GM18951 (cell line): ENCODE results near the gene BRICD5.
"Not testable (repeated sequence)": the region's sequence is repeated elsewhere in the genome, so short reads cannot be mapped to it uniquely, and the experiment has no call there.

Experiments used
- POLR2A ChIP-seq: IDR thresholded peaks from 4 replicates; pipeline ENCODE4 v1.6.1; 2011; ENCODE audit warnings: mild to moderate bottlenecking; ENCODE audit not compliant: insufficient read length, insufficient read depth; ENCODE audit errors: extremely low read depth
- in situ Hi-C: fragments of 300-500 bp; cut with MboI; formaldehyde crosslinking; loops from one replicate; pipeline ENCODE4 v1.12.0; 2022; ENCODE audit warnings: low sequenced_read_pairs, mixed read lengths, inconsistent platforms; ENCODE audit not compliant: unreplicated experiment

Gene BRICD5

DNA sequence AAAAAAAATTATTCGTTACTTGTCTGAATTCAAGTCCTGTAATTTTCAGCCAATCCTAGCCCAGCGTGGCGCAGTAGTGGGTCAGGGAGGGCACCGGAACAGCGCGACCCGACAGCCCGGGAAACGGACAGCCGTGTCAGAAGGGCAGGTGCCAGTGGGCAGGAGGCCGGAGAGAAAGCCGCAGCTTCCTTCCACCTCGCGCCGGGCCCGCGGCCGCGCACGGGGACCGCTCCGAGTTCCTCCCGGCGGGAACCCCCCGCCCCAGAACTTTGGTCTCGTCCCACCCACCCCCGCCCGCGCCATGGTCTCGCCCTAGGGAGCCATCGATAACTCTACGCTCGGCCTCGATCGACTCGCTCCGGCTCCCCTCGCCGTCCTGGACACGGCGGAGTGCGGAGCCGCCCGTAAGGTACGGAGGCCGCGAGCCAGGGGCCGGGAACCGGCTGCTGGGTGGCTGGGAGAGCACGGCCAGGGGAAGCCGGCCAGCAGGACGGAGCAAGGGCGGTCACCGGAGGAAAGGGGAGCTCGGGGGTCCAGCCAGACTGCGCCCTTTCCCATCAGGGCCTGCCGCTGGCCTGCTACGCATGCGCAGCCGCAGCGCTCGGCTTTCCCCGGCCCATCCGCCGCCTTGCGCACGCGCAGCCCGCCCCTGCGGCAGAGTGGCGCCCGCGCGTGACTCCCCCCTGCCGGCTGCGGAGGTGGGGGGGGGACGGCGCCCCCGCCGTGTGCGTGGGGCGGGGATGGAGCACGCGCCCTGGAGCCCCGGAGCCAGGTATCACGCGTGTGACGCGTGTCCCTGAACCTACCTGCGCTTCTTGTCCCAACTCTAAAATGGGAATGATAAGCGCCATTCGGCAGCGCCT, 5.3 kb downstream of the BRICD5 start, which contains the start of gene MLST8:
Gene MLST8, plus strand, starts transcription at position 351 of the 863 bp plus-strand sequence. CDS start 632 bp downstream, outside the sequence.
- in situ Hi-C loops: no loop called here
- peak; percentile 96 for TF ChIP-seq POLR2A

DNA sequence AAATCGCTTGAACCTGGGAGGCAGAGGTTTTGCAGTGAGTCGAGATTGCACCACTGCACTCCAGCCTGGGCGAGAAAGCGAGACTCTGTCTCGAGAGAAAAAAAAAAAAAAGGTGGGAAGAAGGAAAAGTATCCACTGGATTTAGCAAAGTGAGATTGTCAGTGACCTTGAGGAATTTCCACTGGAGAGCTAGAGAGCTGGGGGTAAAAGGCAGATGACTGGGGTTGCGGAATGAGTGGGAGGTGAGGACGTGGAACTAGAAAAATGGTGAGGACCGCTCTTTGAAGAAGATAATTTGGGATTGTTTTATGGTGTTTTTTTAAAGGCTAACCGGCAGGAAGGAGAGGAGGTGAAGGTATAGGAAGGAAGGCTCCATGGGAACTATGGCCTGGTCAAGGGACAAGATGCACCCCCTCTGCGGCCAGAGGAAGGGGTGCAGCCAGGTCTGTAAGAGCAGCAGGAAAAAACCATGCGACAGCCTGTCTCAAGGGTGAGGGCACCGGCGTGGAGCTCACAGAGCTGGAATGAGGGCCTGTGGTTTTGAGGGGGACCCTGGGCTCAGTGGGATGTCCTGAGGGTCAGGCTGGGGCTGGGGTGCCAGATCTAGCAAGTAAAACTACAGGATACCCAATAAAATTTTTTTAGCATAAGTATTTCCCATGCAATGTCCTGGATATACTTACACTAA, 6.1 kb downstream of the BRICD5 start:
- in situ Hi-C loops: no loop called here

DNA sequence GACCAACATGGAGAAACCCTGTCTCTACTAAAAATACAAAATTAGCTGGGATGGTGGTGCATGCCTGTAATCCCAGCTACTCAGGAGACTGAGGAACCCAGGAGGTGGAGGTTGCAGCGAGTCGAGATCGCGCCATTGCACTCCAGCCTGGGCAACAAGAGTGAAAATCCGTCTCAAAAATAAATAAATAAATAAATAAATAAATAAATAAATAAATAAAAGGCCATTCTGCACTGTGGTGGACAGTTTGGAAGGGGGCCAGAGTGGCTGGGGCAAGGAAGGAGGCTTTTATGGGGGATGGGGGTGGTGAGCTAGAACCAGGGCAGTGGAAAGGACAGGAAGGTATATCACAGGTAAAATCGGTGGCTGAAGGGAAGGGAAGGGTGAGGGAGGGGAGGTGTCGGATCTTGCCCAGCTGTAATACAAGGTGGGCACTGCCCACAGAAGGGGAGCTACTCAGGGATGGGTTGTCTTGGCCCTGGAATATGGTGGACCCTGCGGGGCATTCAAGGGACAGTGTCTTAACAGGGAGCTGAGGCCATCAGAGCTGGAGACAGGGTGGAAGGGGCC, 7.5 kb downstream of the BRICD5 start:
- in situ Hi-C loops: not testable (repeated sequence)

More for the DNA sequence above, 6.1 kb downstream of the BRICD5 start:
- no peak for TF ChIP-seq POLR2A

DNA sequence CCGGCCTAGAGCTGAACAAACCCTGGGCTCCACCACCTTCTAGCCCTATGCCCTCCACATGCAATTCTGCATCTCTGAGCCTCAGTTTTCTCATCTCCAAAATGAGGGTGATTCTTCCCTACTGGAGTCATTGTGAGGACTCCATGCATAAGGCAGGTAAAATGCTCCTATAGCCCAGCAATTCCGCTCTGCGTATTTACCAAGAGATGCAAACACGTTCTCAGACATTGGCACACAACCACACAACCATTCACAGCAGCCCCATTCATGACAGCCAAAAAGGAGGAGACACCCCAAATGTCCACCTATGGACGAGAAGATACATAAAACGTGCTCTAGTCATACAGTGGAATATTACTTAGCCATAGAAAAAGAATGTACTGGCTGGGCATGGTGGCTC, 10.3 kb downstream of the BRICD5 start:
- in situ Hi-C loops: no loop called here
- no peak for TF ChIP-seq POLR2A

DNA sequence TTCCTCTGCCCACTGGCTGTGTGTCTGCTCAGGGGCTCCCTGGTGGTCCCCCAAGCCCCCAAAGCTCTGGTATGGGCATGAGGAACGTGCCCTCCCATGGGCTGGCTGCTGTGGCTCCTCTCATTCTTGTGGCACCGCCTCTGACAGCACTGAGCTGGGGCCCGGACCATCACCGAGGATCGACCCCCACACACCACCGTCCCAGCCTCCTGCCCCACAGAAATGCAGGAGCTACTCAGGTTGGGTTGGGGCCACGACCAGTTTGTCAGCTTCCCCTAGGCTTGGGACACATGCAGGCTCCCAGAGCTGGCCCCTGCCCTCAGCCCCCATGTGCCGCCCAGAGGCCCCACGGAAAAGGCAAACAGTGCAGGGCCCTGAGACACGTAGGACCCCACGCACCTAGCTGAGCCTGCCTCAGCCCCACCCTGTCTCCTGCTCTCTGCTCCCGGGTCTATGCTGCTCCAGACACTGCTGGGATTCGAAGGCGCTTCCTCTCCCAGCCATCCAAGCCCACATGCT, 11.0 kb downstream of the BRICD5 start:
- in situ Hi-C loops: no loop called here
- TF ChIP-seq POLR2A: no peak

DNA sequence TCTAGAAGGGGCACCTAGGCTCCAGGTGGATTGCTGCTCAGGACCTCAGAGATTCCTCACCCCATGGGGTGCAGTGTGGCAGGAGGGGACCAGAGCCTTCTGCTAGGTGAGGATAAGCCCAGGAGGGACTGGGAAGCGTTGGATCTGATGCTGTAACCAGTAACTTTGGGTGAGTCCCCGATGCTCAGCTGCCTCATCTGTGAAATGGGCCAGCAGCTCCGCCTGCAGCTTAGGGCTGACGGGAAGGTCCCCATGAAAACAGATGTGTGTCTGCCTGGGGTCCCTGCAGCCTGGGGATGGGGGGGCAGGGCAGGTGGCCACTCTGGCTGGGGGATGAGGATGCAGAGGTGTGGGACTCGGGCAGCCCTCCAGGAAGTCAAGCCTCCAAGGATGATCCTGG, 11.6 kb downstream of the BRICD5 start:
- in situ Hi-C loops: no loop called here
- no peak for TF ChIP-seq POLR2A

DNA sequence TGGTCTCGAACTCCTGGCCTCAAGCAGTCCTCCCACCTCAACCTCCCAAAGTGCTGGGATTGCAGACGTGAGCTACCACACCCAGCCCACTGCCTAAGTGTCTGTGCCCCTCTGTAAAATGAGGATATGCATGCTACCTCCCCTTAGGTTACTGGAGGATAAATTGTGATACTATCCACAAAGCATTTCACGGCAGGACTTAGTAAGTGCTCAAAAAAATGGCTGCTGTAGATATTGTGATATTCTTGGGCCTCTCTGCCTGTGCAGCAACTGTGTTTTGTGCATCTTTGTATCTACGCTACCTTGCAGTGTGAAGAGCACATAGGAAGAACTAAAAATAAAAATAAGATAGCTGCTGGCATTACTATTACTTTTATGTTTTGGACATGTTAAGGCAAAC, 12.4 kb downstream of the BRICD5 start:
- in situ Hi-C loops: no loop called here

DNA sequence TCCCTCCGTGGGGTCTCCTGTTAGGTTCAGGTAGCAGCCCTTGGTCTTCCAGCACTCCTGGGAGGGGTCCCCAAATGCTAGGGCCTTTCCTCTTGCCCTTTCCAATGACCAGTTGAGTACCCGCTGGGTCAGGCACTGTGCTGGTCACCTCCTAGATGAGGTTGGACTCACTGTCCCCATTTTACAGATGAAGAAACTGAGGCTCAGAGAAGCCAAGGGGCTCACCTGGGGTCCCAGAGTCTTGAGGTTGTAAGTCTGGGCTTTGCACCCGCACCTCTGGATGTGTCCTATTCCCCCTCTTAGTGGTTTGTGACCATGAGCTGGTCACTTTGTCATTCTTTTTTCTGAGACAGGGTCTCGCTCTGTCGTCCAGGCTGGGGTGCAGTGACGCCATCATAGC, 12.9 kb downstream of the BRICD5 start:
- in situ Hi-C loops: no loop called here
- TF ChIP-seq POLR2A: no peak

More for the DNA sequence above, 12.4 kb downstream of the BRICD5 start:
- TF ChIP-seq POLR2A: no peak

DNA sequence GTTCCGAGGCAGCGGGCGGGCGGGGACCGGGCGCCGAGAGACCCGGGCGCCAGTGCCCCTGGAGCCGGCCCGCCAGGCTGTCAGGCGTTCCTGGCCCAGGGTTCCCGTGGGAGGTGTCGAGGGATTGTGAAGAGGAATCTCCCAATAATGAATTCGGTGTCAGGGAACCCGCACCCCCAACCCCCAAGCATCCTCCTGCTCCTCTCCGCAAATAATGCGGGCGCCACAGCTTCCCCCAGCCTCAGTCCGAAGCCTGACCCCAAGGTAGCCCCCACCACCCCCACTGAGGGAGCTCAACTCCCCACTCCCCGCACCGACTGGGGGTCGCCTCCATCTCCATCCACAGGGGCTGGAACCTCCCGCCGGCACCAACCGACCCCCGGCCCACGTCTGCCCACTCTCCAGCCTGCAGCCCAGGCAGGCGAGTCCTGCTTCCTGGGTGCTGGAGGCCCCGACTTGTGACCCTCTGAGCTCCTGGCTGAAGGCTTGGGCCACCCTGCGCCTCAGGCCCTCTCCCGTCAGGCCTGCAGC, 13.6 kb downstream of the BRICD5 start:
- no peak for TF ChIP-seq POLR2A
- in situ Hi-C loops: no loop called here

DNA sequence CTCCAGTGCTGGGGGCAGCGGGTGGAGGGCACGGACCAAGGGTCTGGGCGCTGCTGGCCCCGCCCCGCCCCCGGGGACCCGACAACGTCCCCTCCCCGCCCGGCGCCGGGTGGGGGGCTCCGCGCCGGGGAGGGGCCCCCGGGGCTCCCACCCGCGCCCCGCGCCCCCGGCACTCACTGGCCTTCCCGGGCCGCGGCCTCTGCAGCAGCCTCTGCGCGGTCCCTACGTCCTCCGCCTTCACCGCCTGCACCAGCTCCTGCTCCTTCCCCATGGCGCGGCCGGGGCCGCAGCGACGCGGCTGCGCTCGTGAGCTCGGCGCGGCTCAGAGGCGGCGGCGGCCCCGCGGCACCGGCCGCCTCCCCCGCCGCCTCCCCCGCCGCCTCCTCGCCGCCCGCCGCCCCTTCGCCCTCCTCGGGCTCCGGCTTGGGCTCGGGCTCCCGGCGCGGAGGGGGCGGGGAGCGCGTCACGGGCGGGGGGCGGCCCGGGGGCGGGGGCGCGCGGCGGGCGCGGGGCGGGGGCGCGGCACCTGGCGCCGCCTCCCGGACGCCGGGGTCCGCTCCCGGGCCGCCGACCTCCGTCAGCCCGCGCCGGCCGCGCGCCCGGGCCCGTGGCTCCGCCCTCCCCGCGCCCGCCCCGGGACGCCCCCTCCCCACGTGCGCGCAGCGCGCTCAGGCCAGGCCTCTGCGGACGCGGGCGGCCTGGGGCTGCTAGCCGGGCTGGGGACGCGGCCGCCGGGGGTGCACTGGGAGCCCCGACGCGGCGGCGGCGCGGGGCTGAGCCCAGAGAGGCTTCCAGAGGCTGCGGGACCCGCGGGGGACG, 14.3 kb downstream of the BRICD5 start, which contains the start of gene CASKIN1:
Gene CASKIN1, minus strand, starts transcription at position 444 of the 819 bp plus-strand sequence. Its CDS starts 173 bp downstream, at position 271.
- TF ChIP-seq POLR2A: no peak
- in situ Hi-C loops: no loop called here

DNA sequence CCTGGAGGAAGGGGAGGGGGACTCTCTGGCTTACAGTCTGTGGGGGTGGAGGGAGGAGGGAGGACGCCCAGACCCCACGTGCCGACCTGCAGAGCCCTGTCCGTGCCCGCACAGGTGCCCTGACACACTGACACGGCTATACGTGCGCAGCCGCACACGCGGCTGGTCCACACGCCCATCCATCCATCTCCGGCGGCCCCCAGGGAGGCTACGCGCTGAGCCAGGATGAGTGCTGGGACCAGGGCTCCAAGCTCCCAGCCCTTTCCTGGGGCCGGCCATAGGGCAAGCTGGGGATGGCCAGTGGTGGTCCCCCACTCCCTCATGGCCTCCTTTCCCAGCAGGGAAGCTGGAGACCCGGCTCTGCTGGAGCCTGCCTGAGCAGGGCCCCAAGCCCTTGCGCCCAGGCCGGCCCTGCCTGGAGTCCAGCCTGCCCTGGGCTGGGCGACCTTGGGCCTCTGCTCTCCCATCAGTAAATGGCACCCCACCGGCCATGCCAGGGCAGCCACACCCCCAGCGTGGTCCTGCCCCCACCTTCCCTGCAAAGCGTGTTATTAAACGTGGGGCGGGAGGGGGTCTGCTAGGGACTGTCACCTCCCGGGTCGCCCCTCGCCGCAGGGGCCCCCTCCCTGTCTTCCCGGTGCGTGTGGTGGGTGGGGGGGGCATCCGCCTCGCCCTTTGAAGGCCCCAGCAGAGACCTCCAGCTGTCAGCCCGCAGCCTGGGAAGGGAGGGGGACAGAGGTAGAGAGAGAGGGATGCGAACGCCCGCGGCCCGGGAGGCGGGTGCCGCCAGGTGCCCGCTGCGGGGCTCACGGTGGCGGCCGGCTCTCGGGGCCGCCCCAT, 15.1 kb downstream of the BRICD5 start:
- TF ChIP-seq POLR2A: no peak
- in situ Hi-C loops: no loop called here

DNA sequence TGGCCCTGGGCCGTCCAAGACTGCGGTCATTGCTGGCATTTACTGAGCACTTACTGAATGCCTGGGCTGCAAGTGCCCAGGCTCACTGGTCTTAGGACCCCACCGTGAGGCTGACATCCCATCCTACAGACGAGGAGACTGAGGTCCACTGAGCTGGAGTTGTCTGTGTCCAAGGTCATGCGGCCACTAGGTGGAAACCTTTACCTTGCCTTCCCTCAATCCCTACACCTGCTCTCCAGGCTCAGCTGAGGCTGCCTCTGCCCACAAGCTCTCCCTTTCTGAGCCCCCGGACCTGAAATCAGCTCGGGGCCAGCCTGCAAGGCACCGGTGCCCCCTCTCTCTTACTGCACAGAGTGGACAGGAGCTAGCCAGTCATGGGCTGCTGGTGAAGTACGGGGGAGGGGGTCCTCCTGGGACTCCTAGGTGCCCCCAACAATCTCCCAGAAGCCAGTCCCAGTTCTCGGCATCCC, 15.8 kb downstream of the BRICD5 start:
- in situ Hi-C loops: no loop called here
- no peak for TF ChIP-seq POLR2A
